HEK293 (cell line): ENCODE data around the gene CEP68.

Experiments used
- CTCF ChIA-PET: fragments of 350-600 bp; formaldehyde crosslinking; extraction: SDS; loops from one replicate; lab custom pipeline; 2021; ENCODE audit warnings: antibody characterized with exemption; lab: Yijun Ruan, JAX
- POLR2A ChIA-PET: fragments of 300-600 bp; formaldehyde crosslinking; extraction: SDS; loops from one replicate; lab custom pipeline; 2020; ENCODE audit warnings: antibody characterized with exemption, inconsistent platforms; lab: Yijun Ruan, JAX
- H3K27ac ChIP-seq: fragments of 200-500 bp; sonication (Bioruptor generic); 2 replicates; pipeline ENCODE4 v1.5.1; 2014; ENCODE audit warnings: low read depth, low read length, control low read depth, inconsistent platforms; ENCODE audit errors: extremely low read depth
- H3K36me3 ChIP-seq, 2 experiments: fragments of 200-500 bp in 1 of 2; sonication (Bioruptor generic) in 1 of 2; 1 replicate in 1 of 2; 2 replicates in 1 of 2; pipeline ENCODE4 v1.5.1; 2014 to 2017; ENCODE audit warnings: inconsistent platforms in 2 of 2, low read length in 2 of 2; ENCODE audit not compliant: control insufficient read depth in 2 of 2, insufficient read depth in 1 of 2
- H3K4me1 ChIP-seq: fragments of 200-500 bp; sonication (Bioruptor generic); 2 replicates; pipeline ENCODE4 v1.5.1; 2014; ENCODE audit warnings: mild to moderate bottlenecking, low read length, inconsistent platforms; ENCODE audit not compliant: control insufficient read depth, insufficient read depth
- H3K4me3 ChIP-seq: 2 replicates; pipeline ENCODE4 v1.5.1; 2011; ENCODE audit warnings: low read depth, mild to moderate bottlenecking, control low read depth, low read length, moderate library complexity
- H3K9me3 ChIP-seq: fragments of 200-500 bp; sonication (Bioruptor generic); 2 replicates; pipeline ENCODE4 v1.5.1; 2014; ENCODE audit warnings: low read depth, low read length, inconsistent platforms; ENCODE audit not compliant: control insufficient read depth, insufficient read depth
- HOXA7 ChIP-seq: sonication (generic); formaldehyde crosslinking; IDR thresholded peaks from 2 replicates; pipeline ENCODE4 v1.8.1; 2022; ENCODE audit warnings: missing genetic modification reagents, borderline replicate concordance
- ZFHX2 ChIP-seq: fragments of 450-650 bp; formaldehyde crosslinking; conservative IDR thresholded peaks from 2 replicates; pipeline ENCODE4 v1.5.1; 2016; ENCODE audit warnings: missing biosample characterization, missing genetic modification characterization
- ZFP69B ChIP-seq: fragments of 450-650 bp; formaldehyde crosslinking; IDR thresholded peaks from 2 replicates; pipeline ENCODE4 v1.5.1; 2016; ENCODE audit warnings: missing biosample characterization, missing genetic modification characterization
- ZNF132 ChIP-seq: fragments of 450-650 bp; formaldehyde crosslinking; IDR thresholded peaks from 2 replicates; pipeline ENCODE4 v1.5.1; 2017; ENCODE audit warnings: missing biosample characterization, missing genetic modification characterization, borderline replicate concordance
- ZNF138 ChIP-seq: fragments of 450-650 bp; formaldehyde crosslinking; IDR thresholded peaks from 2 replicates; pipeline ENCODE4 v1.5.1; 2016; ENCODE audit warnings: missing biosample characterization, missing genetic modification characterization, borderline replicate concordance
- ZNF174 ChIP-seq: fragments of 450-650 bp; formaldehyde crosslinking; IDR thresholded peaks from 2 replicates; pipeline ENCODE4 v1.5.0; 2017; ENCODE audit warnings: missing biosample characterization, mild to moderate bottlenecking, missing genetic modification characterization
- ZNF202 ChIP-seq: fragments of 450-650 bp; formaldehyde crosslinking; IDR thresholded peaks from 2 replicates; pipeline ENCODE4 v1.5.1; 2016; ENCODE audit warnings: missing biosample characterization, missing genetic modification characterization, borderline replicate concordance
- ZNF362 ChIP-seq: fragments of 450-650 bp; formaldehyde crosslinking; IDR thresholded peaks from 2 replicates; pipeline ENCODE4 v1.5.1; 2016; ENCODE audit warnings: missing biosample characterization, missing genetic modification characterization
- ZNF37A ChIP-seq: fragments of 450-650 bp; IDR thresholded peaks from 2 replicates; pipeline ENCODE4 v1.5.1; 2018; ENCODE audit warnings: missing biosample characterization, missing genetic modification characterization
- ZNF404 ChIP-seq: fragments of 450-650 bp; formaldehyde crosslinking; IDR thresholded peaks from 2 replicates; pipeline ENCODE4 v1.5.1; 2017; ENCODE audit warnings: missing biosample characterization, missing genetic modification characterization
- ZNF529 ChIP-seq: fragments of 450-650 bp; formaldehyde crosslinking; IDR thresholded peaks from 2 replicates; pipeline ENCODE4 v1.5.1; 2017; ENCODE audit warnings: missing genetic modification characterization, missing biosample characterization; ENCODE audit not compliant: insufficient replicate concordance
- ZNF571 ChIP-seq: fragments of 450-650 bp; formaldehyde crosslinking; IDR thresholded peaks from 2 replicates; pipeline ENCODE4 v1.5.0; 2017; ENCODE audit warnings: missing biosample characterization, missing genetic modification characterization
- ZNF621 ChIP-seq: fragments of 450-650 bp; formaldehyde crosslinking; IDR thresholded peaks from 2 replicates; pipeline ENCODE4 v1.5.1; 2017; ENCODE audit warnings: missing biosample characterization, missing genetic modification characterization
- ZNF623 ChIP-seq: fragments of 450-650 bp; formaldehyde crosslinking; IDR thresholded peaks from 2 replicates; pipeline ENCODE4 v1.5.1; 2016; ENCODE audit warnings: missing biosample characterization, missing genetic modification characterization
- ZNF629 ChIP-seq: fragments of 450-650 bp; formaldehyde crosslinking; IDR thresholded peaks from 2 replicates; pipeline ENCODE4 v1.5.1; 2017; ENCODE audit warnings: missing biosample characterization, missing genetic modification characterization
- ZNF747 ChIP-seq: fragments of 450-650 bp; formaldehyde crosslinking; IDR thresholded peaks from 2 replicates; pipeline ENCODE4 v1.5.1; 2016; ENCODE audit warnings: missing biosample characterization, missing genetic modification characterization
- ZNF76 ChIP-seq: fragments of 450-650 bp; formaldehyde crosslinking; IDR thresholded peaks from 2 replicates; pipeline ENCODE4; 2016; ENCODE audit warnings: low read depth, missing biosample characterization, missing genetic modification characterization, borderline replicate concordance
- ZNF785 ChIP-seq: fragments of 450-650 bp; formaldehyde crosslinking; IDR thresholded peaks from 2 replicates; pipeline ENCODE4 v1.5.1; 2016; ENCODE audit warnings: missing biosample characterization, missing genetic modification characterization
- ZNF792 ChIP-seq: fragments of 450-650 bp; formaldehyde crosslinking; IDR thresholded peaks from 2 replicates; pipeline ENCODE4 v1.5.1; 2016; ENCODE audit warnings: missing biosample characterization, missing genetic modification characterization
- ZNF843 ChIP-seq: fragments of 450-650 bp; formaldehyde crosslinking; IDR thresholded peaks from 2 replicates; pipeline ENCODE4 v1.5.1; 2016; ENCODE audit warnings: missing biosample characterization, missing genetic modification characterization
- ZSCAN23 ChIP-seq: fragments of 450-650 bp; formaldehyde crosslinking; IDR thresholded peaks from 2 replicates; pipeline ENCODE4 v1.5.1; 2016; ENCODE audit warnings: missing biosample characterization, missing genetic modification characterization
- TF ChIP-seq, protein P1 (sequence below): fragments of 450-650 bp; formaldehyde crosslinking; IDR thresholded peaks from 2 replicates; pipeline ENCODE4 v1.5.1; 2016; ENCODE audit warnings: missing biosample characterization, missing genetic modification characterization
- TF ChIP-seq, protein P2 (sequence below): fragments of 450-650 bp; formaldehyde crosslinking; IDR thresholded peaks from 2 replicates; pipeline ENCODE4 v1.5.1; 2016; ENCODE audit warnings: missing biosample characterization, missing genetic modification characterization
- TF ChIP-seq, protein P3 (sequence below): fragments of 450-650 bp; formaldehyde crosslinking; IDR thresholded peaks from 2 replicates; pipeline ENCODE4 v1.5.1; 2016; ENCODE audit warnings: missing biosample characterization, missing genetic modification characterization

CEP68 gene

DNA sequence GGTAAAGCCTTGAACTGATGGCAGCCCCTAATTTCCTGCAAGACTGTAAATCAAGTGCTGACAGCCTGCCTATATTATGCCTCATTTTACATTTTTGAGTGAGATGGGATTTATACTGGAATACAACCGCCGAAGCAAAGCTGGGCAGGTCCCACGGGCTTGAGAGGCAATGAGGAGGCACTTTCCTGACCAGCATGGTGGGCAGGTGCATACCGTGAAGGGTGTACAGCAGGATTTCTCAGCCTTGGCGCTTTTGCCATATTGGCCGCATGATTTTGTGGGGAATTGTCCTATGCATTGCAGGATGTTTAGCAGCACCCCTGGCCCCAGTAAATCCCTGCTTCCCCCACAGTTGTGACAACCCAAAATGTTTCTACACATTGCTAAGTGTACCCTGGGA lies 22.8 kb downstream of the CEP68 start:
- Histone ChIP-seq H3K27ac (no peak overlapping the region), H3K9me3 (no peaks in the 10 kb centered on the region), H3K36me3 (peaks cover 23 to 79% of the 10 kb centered on the region in 2 experiments), H3K4me1 (peaks cover 9% of the 10 kb centered on the region; the same call in 1 of the 2 replicates), H3K4me3 (no peak overlapping the region)
- ChIA-PET CTCF (interaction anchor here (0.7 to 2.0 kb wide), 3 partner anchors 14 to 92 kb away, joined by 3 to 7 read pairs (median 5); no protein-coding TSS in a partner anchor), POLR2A (interaction anchor here (0.8 kb wide), 1 partner anchor 11 kb away, joined by 3 read pairs; no protein-coding TSS in a partner anchor)
- TF ChIP-seq ZNF202 (tag by site-specific recombination) = no peak
- TF ChIP-seq ZFHX2 (tag by site-specific recombination) = no peak
- no peak for TF ChIP-seq ZNF785 (tag by site-specific recombination)
- TF ChIP-seq ZNF629 (tag by site-specific recombination) = no peak
- TF ChIP-seq ZNF621 (tag by site-specific recombination) = no peak
- TF ChIP-seq HOXA7 (CRISPR knock-in tag) = no peak
- TF ChIP-seq, protein P1, sequence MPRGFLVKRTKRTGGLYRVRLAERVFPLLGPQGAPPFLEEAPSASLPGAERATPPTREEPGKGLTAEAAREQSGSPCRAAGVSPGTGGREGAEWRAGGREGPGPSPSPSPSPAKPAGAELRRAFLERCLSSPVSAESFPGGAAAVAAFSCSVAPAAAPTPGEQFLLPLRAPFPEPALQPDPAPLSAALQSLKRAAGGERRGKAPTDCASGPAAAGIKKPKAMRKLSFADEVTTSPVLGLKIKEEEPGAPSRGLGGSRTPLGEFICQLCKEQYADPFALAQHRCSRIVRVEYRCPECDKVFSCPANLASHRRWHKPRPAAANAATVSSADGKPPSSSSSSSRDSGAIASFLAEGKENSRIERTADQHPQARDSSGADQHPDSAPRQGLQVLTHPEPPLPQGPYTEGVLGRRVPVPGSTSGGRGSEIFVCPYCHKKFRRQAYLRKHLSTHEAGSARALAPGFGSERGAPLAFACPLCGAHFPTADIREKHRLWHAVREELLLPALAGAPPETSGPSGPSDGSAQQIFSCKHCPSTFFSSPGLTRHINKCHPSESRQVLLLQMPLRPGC = no peak
- TF ChIP-seq ZNF843 (tag by site-specific recombination) = no peak
- TF ChIP-seq ZFP69B (tag by site-specific recombination) = no peak
- no peak for TF ChIP-seq ZNF623 (tag by site-specific recombination)
- TF ChIP-seq ZNF362 (tag by site-specific recombination) = no peak
- TF ChIP-seq ZNF404 (tag by site-specific recombination) = no peak
- no peak for TF ChIP-seq ZNF76 (tag by site-specific recombination)
- TF ChIP-seq, protein P2, sequence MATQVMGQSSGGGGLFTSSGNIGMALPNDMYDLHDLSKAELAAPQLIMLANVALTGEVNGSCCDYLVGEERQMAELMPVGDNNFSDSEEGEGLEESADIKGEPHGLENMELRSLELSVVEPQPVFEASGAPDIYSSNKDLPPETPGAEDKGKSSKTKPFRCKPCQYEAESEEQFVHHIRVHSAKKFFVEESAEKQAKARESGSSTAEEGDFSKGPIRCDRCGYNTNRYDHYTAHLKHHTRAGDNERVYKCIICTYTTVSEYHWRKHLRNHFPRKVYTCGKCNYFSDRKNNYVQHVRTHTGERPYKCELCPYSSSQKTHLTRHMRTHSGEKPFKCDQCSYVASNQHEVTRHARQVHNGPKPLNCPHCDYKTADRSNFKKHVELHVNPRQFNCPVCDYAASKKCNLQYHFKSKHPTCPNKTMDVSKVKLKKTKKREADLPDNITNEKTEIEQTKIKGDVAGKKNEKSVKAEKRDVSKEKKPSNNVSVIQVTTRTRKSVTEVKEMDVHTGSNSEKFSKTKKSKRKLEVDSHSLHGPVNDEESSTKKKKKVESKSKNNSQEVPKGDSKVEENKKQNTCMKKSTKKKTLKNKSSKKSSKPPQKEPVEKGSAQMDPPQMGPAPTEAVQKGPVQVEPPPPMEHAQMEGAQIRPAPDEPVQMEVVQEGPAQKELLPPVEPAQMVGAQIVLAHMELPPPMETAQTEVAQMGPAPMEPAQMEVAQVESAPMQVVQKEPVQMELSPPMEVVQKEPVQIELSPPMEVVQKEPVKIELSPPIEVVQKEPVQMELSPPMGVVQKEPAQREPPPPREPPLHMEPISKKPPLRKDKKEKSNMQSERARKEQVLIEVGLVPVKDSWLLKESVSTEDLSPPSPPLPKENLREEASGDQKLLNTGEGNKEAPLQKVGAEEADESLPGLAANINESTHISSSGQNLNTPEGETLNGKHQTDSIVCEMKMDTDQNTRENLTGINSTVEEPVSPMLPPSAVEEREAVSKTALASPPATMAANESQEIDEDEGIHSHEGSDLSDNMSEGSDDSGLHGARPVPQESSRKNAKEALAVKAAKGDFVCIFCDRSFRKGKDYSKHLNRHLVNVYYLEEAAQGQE (tag by site-specific recombination) = no peak
- TF ChIP-seq ZNF571 (tag by site-specific recombination) = no peak
- TF ChIP-seq ZNF174 (tag by site-specific recombination) = no peak
- TF ChIP-seq ZNF792 (tag by site-specific recombination) = no peak

DNA sequence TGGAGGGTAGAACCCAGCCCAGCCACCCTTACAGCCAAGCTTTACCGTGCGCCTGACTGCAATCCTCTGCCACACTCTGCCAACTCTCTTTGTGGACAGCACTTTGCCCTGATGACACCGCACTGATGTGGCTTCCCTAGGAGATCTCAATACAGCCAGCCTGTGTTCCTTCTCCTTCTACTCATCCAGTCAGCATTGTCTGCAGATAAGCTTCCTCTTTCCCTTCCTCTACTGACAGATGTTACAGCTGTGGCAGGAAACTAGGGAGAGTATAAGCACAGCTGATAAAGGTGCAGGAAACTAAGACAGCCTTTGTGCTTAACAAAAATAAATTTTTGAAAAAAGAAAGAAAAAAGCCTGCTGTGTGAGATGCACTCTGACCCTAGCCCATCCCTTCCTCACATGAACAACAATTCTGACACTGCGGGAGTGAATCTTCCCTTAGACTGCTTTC lies 25.0 kb downstream of the CEP68 start:
- TF ChIP-seq ZNF132 (tag by site-specific recombination) (no peak), ZNF138 (tag by site-specific recombination) (no peak), ZSCAN23 (tag by site-specific recombination) (no peak), ZNF529 (no peak), ZNF747 (tag by site-specific recombination) (no peak), ZNF76 (tag by site-specific recombination) (no peak), ZNF37A (tag by site-specific recombination) (no peak)
- TF ChIP-seq, protein P2 (tag by site-specific recombination) = no peak
- TF ChIP-seq, protein P3, sequence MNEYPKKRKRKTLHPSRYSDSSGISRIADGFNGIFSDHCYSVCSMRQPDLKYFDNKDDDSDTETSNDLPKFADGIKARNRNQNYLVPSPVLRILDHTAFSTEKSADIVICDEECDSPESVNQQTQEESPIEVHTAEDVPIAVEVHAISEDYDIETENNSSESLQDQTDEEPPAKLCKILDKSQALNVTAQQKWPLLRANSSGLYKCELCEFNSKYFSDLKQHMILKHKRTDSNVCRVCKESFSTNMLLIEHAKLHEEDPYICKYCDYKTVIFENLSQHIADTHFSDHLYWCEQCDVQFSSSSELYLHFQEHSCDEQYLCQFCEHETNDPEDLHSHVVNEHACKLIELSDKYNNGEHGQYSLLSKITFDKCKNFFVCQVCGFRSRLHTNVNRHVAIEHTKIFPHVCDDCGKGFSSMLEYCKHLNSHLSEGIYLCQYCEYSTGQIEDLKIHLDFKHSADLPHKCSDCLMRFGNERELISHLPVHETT (tag by site-specific recombination) = no peak
- Histone ChIP-seq H3K27ac (no peak overlapping the region), H3K4me1 (no peaks in the 10 kb centered on the region), H3K9me3 (no peaks in the 10 kb centered on the region), H3K4me3 (no peak overlapping the region), H3K36me3 (peaks cover 32 to 83% of the 10 kb centered on the region in 2 experiments)
- CTCF ChIA-PET = interaction anchor here (0.6 kb wide), 1 partner anchor 48 kb away, joined by 3 read pairs; no protein-coding TSS in a partner anchor
- POLR2A ChIA-PET = no interaction called here
